GM08714 (cell line): ENCODE measurements around the gene NUP210.
"Not testable (repeated sequence)": the region's sequence is repeated elsewhere in the genome, so short reads cannot be mapped to it uniquely, and the experiment has no call there.

Experiments
- H3K4me3 ChIP-seq: fragments of 200-500 bp; sonication (Bioruptor generic); 2 replicates; pipeline ENCODE4 v1.5.1; 2014; ENCODE audit warnings: mild to moderate bottlenecking, low read length, inconsistent platforms
- ZNF274 ChIP-seq: IDR thresholded peaks from 2 replicates; pipeline ENCODE4 v1.6.1; 2012; ENCODE audit warnings: mild to moderate bottlenecking, low read depth, low read length

Gene NUP210

DNA sequence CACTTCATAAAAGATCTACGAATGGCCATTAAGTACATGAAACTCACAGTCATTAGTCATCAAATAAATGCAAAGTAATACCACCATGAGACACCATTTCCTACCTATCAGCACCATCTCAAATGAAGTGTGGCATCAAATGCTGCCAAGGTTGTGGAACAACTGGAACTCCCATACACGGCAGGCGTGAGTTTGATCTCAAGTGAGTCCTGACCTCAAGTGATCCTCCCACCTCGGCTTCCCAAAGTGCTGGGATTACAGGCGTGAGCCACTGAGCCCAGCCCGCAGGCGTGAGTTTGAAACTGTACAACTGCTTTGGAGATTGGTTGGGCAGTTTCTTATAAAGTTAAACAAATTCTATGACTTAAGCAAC is 31.2 kb upstream of the NUP210 start:
- peak overlapping the region; percentile 48; the same call in 1 of the 2 replicates for H3K4me3 ChIP-seq
- no peak for TF ChIP-seq ZNF274

DNA sequence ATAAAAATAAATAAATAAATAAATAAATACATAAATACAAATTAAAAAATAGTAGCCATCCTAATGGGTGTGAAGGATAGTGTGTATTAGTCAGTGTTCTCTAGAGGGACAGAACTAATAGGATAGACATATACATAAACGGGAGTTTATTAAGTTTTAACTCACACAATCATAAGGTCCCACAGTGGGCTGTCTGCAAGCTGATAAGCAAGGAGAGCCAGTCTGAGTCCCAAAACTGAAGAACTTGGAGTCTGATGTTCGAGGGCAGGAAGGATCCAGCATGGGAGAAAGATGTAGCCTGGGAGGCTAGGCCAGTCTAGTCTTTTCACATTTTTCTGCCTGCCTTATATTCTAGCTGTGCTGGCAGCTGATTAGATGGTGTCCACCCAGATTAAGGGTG is 22.8 kb upstream of the NUP210 start:
- H3K4me3 ChIP-seq, result not testable (repeated sequence)

DNA sequence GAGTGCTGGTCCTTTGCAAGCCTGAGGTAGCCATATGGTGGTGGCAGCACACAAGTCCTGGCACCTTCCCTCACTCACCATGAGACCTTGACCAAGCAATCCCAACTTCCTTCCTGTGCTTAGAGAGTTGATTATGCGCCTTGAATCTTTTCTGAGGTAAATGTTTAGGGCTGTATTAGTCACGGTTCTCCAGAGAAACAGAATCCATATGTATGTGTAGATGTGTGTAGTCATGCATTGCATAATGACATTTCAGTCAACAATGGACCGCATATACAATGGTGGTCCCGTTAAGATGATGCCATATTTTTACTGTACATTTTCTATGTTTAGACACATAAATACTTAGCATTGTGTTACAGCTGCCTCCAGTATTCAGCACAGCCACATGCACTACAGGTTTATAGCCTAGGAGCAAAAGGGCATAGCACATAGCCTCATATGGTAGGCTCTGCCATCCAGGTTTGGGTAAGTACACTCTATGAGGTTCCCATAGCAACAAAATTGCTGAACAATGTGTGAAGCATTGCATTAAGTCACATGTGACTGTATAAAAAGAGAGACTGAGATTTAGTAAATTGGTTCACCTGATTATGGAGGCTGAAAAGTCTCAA is 20.2 kb upstream of the NUP210 start:
- H3K4me3 ChIP-seq, result no peak overlapping the region
- no peak for TF ChIP-seq ZNF274

DNA sequence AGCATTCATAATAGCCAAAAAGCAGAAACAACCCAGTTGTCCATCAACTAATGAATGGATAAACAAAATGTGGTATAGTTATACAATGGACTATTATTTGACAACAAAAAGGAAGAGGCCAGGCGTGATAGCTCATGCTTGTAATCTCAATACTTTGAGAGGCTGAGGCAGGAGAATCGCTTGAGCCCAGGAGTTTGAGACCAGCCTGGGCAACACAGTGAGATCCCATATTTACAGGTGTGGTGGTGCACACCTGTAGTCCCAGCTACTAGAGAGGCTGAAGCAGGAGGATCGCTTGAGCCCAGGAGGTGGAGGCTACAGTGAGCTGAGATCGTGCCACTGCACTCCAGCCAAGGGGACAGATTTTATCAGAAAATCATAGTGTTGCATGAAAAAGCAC is 16.1 kb upstream of the NUP210 start:
- not testable (repeated sequence) for H3K4me3 ChIP-seq

DNA sequence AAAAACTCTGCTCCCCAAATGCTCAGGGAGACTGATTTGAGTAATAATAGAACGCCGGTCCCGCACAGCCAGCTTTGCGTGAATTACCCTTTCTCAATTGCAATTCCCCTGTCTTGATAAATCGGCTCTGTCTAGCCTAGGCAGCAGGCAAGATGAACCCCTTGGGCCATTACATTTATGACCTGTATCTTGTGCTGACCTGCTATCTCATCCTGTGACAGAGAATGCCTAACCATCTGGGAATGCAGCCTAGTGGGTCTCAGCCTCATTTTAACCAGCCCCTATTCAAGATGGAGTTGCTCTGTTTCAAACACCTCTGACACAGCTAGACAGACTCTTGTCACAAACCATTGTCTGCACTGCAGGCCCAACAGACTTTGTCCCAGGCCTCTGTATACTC is 13.8 kb upstream of the NUP210 start:
- no peak for TF ChIP-seq ZNF274
- no peak overlapping the region for H3K4me3 ChIP-seq

DNA sequence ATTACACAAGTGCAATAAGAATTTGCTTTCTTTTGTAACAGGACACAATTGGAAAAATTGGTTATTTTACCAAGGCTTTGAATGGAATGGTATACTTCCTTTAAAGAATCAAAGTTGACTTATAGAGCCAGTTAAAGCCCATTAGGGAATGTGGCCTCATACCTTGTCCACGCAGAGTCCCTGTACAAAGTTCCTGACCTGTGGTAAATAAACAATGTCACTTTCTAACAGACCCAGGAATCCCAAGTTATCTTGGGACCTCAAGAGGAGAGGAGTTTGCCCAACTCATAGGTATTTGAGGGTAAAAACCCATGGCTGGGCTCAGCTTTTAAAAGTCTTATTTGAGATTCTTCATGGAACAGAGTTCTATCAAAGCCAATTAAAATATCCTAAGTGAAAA is 12.0 kb upstream of the NUP210 start:
- TF ChIP-seq ZNF274, result no peak
- H3K4me3 ChIP-seq, result no peak overlapping the region

DNA sequence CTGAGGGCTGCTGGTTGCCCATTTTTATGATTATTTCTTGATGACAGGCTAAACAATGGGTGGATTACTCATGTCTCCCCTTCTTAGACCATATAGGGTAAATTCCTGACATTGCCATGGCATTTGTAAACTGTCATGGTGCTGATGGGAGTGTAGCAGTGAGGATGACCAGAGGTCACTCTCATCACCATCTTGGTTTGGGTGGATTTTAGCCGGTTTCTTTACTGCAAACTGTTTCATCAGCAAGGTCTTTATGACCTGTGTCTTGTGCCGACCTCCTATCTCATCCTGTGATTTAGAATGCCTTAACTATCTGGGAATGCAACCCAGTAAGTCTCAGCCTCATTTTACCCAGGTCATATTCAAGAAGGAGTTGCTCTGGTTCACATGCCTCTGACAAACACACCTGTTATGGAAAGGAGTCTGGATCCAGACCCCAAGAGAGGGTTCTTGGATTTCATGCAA is 10.3 kb upstream of the NUP210 start:
- not testable (repeated sequence) for H3K4me3 ChIP-seq

DNA sequence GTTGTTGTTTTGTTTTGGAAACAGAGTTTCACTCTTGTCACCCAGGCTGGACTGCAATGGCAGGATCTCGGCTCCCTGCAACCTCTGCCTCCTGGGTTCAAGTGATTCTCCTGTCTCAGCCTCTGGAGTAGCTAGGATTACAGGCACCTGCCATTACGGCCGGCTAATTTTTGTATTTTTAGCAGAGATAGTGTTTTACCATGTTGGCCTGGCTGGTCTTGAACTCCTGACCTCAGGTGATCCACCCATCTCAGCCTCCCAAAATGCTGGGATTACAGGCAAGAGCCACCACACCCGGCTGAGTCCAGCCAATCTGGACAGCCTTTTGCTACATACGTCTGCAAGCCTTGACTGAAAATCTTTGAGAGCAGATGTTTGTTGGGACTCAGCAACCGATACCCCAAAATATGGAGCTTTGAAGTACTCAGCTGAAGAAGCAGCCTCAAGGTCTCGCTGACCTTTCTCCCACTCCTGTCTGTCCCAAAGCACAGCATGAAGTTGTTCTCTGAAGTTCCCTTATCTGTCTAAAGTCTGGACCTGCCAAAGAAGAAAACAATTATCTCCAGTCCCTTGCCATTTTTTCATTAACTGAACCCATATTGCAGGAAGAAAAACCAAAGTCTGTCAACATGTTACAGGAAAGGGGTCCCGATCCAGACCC is 9.6 kb upstream of the NUP210 start:
- no peak for TF ChIP-seq ZNF274

DNA sequence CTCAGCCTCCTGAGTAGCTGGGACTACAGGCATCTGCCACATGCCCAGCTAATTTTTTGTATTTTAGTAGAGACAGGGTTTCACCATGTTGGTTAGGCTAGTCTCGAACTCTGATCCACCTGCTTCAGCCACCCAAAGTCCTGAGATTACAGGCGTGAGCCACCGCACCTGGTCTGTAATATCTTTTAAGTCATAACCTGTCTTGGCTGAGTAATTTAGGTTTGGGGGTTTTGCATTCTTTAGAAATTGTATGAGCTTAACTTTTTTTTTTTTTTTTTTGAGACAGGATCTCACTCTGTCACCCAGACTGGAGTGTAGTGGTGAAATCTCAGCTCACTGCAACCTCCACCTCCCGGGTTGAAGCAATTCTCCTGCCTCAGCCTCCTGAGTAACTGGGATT is 8.6 kb upstream of the NUP210 start:
- H3K4me3 ChIP-seq, result not testable (repeated sequence)

More for the DNA sequence above, 9.6 kb upstream of the NUP210 start:
- no peak overlapping the region for H3K4me3 ChIP-seq

DNA sequence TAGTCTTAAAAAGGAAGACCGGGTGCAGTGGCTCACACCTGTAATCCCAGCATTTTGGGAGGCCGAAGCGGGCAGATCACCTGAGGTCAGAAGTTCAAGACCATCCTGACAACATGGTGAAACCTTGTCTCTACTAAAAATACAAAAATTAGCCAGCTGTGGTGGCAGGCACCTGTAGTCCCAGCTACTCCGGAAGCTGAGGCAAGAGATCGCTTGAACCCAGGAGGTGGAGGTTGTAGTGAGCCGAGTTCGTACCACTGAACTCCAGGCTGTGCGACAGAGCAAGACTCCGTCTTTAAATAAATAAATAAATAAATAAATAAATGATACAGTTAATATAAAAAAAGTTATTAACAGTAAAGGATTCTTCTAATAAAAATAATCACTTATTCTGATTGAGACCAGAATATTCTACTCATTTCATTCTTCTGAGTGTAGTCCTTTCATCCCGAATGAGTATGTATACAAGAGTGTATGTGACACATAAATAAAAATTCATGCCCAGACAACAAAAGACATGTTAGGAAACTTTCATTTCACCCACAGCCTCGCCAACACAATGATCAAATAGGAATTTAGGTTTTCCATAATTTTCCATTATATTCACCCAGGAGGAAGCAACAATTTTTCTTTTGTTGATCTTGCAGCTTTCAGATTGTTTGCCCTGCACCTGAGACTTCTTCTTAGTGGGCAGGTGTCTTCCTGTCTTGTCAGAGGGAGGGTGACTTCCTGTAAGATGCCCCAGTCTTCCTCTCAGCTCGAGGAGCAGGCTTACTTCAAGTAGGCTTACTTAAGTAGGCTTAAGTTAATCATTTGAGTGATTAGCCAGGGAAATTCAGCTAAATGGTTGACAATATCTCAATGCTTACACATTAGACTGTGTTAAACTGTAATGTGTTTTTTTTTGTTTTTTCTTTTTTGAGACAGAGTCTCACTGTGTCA is 7.8 kb upstream of the NUP210 start:
- no peak overlapping the region for H3K4me3 ChIP-seq
- no peak for TF ChIP-seq ZNF274

DNA sequence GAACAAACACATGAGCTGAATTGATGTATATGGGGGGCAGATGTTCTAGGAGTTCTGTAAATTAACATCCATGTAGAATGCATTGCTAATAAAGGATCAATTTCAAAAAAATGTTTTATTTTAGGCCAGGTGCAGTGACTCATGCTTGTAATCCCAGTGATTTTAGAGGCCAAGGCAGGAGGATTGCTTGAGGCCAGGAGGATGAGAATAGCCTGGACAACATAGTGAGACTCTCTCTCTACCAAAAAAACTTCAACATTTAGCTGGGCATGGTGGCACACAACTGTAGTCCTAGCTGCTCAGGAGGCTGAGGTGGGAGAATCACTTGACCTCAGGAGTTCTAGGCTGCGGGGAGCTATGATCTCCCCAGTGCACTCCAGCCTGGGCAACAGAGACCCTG is 6.5 kb upstream of the NUP210 start:
- no peak overlapping the region for H3K4me3 ChIP-seq
- TF ChIP-seq ZNF274, result no peak

DNA sequence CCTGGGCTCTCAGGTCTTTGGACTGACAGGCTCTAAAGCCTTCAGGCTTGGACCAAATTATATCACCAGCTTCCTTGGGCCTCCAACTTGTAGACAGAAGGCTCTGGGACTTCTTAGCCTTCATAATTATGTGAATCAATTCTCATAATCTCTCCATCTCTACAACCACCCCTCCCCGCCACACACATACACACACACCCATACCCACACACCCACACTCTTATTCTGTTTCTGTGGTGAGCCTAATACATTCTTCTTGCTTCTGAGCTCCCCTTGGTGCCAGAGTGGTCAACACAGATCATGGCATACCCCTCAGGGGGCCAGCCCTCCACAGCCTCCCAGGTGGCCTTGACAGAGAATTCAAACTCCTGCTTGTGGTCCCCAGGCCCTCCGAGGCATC is 5.6 kb upstream of the NUP210 start:
- TF ChIP-seq ZNF274, result no peak
- H3K4me3 ChIP-seq, result no peak overlapping the region

DNA sequence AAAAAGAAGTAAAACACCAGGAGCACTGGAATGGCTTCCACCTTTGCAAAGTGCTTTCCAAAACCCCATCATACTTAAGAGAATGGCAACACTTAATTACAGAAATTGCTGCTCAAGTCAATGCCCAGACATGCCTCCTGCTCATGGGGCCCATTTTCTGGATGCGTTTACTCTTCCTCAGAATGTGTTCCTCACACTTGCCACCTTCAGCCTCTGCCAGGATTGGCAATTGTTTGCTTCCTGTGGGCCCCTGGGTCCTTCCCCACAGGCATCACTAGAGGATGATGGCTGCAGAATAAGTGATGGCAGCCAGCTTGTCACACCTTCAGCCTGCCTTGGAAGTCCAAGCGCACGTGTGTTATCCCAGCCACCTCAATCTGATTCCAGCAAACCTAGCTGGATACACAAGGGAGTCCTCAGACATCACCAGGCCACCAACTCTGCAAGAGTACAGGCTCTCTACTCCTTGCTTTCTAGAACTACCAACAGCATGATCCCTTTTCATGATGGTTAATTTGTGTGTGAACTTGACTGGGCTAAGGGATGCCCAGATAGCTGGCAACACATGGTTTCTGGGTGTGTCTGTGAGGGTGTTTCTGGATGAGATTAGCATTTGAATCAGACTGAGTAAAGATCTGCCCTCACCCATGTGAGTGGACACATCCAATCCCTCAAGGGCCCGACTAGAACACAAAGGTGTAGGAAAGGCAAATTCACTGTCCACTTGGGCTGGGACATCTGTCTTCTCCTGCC is 4.9 kb upstream of the NUP210 start:
- TF ChIP-seq ZNF274, result no peak
- no peak overlapping the region for H3K4me3 ChIP-seq

DNA sequence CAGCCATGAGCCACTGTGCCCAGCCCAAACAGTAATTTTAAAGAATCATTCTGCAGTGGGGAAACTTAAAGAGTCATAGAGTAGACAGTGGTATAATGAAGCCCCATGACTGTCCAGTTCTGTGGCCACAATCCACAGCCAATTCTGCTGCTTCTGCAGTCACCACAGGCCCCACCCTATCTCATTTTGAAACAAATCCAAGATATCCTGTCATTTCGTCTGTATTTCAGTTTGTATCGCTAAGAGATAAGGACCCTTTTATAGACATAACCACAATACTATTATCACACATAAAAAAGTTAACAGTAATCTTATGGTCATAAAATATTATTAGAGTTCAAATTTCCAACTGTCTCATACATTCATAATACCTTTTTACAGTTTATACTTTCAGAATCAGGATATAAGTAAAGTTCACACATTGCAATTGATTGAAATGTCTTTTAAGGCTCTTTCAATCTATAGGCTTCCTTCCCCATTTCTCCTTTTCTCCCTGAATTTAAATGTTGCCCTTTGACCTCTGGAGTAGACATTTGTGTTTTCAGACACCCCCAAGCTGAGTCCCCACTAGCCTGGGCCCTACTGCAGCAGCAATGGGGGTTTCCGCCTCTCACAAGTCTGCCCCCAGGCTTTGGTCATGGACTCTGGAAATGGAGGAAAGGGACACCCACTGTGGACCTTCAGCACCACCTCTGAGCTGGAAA is 4.2 kb upstream of the NUP210 start:
- no peak overlapping the region for H3K4me3 ChIP-seq
- TF ChIP-seq ZNF274, result no peak
